AG10803 (cell line): Measurements from ENCODE around the gene GAPT.

Experiments
- DNase-seq: peaks from one replicate; pipeline ENCODE4 v3.0.0; 2010; ENCODE audit warnings: low read depth
- H3K4me3 ChIP-seq: 2 replicates; pipeline ENCODE4 v1.5.1; 2011; ENCODE audit warnings: mild to moderate bottlenecking, low read length, control low read depth
- CTCF ChIP-seq: conservative IDR thresholded peaks from 2 replicates; pipeline ENCODE4 v1.5.1; 2011; ENCODE audit warnings: mild to moderate bottlenecking, low read length, control low read depth, inconsistent platforms

The GAPT gene

GRCh38 chr5:58460732-58461286 lies 30.4 kb upstream of the GAPT start:
- DNase-seq, result peak; percentile 82
- peak; percentile 85 for TF ChIP-seq CTCF
- H3K4me3 ChIP-seq, result peak overlapping the region; percentile 78

- peak; percentile 33 for DNase-seq
- no peak overlapping the region for H3K4me3 ChIP-seq
- no peak for TF ChIP-seq CTCF
Observed at GRCh38 chr5:58462154-58462553, 29.1 kb upstream of the GAPT start.

GRCh38 chr5:58462623-58463230 lies 28.5 kb upstream of the GAPT start:
- peak; percentile 60 for DNase-seq
- TF ChIP-seq CTCF, result peak; percentile 61
- no peak overlapping the region for H3K4me3 ChIP-seq

- DNase-seq, result peak; percentile 30
- no peak for TF ChIP-seq CTCF
- no peak overlapping the region for H3K4me3 ChIP-seq
Observed at GRCh38 chr5:58466939-58467338, 24.3 kb upstream of the GAPT start.

- no peak for DNase-seq
- no peak overlapping the region for H3K4me3 ChIP-seq
- no peak for TF ChIP-seq CTCF
Observed at GRCh38 chr5:58469896-58470295, 21.3 kb upstream of the GAPT start.

- TF ChIP-seq CTCF, result no peak
- DNase-seq, result no peak
- no peak overlapping the region for H3K4me3 ChIP-seq
Observed at GRCh38 chr5:58475404-58475803, 15.8 kb upstream of the GAPT start.

- no peak overlapping the region for H3K4me3 ChIP-seq
- DNase-seq, result no peak
- 0 out of 2 replicates have a peak, but pooled peaks have one; percentile 15 for TF ChIP-seq CTCF
Observed at GRCh38 chr5:58477760-58478376, 13.4 kb upstream of the GAPT start.
